Testis (tissue), 2 donors: ENCODE measurements around the gene SKAP2.

ENCODE experiments used
- POLR2A ChIP-seq: fragments of 450-650 bp; IDR thresholded peaks from one replicate; pipeline ENCODE4 v1.6.1; 2017; ENCODE audit warnings: antibody characterized with exemption, mild to moderate bottlenecking, moderate library complexity
- TF ChIP-seq, protein P1 (sequence below), 3 experiments: fragments of 450-650 bp in 2 of 3; fragments of 200-600 bp in 1 of 3; sonication (generic) in 1 of 3; IDR thresholded peaks; one replicate each; pipeline ENCODE4 v1.5.1; 2016 to 2019; ENCODE audit warnings: antibody characterized with exemption in 3 of 3, mild to moderate bottlenecking in 2 of 3, moderate library complexity in 1 of 3

DNA sequence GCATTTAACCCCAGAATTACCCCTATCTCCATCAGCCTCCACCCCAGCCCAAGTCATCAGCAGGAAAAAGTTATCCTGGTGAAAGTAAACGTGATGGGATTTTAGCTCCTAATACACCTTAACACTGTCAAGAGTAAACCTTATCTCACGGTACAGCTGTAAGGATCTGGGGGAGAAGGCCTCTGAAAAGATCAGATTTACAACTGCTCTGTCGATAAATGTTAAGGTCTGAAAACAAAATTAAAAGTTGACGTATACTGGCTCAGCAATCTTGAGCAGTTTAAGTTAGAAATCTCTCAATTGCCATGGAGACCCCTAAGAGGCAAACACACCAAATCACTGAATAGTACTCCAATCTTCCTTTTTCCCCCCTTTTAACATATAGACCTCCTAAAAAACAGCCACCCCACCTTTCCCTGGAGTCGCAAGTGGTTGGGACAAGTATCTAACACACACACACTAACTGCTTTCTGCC is 6.1 kb downstream of the SKAP2 start:
- TF ChIP-seq, protein P1, sequence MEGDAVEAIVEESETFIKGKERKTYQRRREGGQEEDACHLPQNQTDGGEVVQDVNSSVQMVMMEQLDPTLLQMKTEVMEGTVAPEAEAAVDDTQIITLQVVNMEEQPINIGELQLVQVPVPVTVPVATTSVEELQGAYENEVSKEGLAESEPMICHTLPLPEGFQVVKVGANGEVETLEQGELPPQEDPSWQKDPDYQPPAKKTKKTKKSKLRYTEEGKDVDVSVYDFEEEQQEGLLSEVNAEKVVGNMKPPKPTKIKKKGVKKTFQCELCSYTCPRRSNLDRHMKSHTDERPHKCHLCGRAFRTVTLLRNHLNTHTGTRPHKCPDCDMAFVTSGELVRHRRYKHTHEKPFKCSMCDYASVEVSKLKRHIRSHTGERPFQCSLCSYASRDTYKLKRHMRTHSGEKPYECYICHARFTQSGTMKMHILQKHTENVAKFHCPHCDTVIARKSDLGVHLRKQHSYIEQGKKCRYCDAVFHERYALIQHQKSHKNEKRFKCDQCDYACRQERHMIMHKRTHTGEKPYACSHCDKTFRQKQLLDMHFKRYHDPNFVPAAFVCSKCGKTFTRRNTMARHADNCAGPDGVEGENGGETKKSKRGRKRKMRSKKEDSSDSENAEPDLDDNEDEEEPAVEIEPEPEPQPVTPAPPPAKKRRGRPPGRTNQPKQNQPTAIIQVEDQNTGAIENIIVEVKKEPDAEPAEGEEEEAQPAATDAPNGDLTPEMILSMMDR (IDR thresholded peaks at IDR 0.05) = no peak
- TF ChIP-seq POLR2A = no peak
